ENCODE data around the gene ARMH1.

ARMH1 gene

DNA sequence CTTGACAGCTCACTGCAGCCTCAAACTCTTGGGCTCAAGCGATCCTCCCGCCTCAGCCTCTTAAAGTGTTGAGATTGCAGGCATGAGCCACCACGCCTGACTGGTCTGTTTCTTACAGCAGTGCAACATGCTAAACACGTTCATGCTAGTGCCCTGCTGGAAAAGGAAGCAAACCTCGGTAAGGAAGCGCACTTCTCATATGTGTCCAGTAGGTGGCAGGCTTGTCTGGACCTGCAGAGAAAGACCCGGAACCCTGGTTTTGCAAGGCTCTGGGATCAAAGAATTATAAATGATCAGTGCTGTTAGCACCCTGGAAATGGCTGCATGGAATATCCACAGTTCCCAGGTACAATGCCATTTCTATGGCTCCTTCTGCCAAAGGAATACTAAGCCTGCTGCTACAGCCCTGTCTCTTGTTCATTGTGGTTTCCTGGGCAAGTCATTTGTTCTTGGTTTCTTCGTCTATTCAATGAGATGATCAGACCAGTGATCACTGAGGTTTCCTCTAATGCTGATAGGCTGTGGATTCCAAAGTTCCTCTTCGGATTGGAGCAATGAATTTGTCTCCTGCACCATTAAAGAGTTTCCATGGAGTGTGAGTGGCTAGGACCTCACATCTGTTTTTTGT is 40.5 kb downstream of the ARMH1 start (continued):
- TF ChIP-seq, protein P1, sequence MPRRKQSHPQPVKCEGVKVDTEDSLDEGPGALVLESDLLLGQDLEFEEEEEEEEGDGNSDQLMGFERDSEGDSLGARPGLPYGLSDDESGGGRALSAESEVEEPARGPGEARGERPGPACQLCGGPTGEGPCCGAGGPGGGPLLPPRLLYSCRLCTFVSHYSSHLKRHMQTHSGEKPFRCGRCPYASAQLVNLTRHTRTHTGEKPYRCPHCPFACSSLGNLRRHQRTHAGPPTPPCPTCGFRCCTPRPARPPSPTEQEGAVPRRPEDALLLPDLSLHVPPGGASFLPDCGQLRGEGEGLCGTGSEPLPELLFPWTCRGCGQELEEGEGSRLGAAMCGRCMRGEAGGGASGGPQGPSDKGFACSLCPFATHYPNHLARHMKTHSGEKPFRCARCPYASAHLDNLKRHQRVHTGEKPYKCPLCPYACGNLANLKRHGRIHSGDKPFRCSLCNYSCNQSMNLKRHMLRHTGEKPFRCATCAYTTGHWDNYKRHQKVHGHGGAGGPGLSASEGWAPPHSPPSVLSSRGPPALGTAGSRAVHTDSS (tag by site-specific recombination; IDR thresholded peaks at IDR 0.05), result no peak
- TF ChIP-seq, protein P2, sequence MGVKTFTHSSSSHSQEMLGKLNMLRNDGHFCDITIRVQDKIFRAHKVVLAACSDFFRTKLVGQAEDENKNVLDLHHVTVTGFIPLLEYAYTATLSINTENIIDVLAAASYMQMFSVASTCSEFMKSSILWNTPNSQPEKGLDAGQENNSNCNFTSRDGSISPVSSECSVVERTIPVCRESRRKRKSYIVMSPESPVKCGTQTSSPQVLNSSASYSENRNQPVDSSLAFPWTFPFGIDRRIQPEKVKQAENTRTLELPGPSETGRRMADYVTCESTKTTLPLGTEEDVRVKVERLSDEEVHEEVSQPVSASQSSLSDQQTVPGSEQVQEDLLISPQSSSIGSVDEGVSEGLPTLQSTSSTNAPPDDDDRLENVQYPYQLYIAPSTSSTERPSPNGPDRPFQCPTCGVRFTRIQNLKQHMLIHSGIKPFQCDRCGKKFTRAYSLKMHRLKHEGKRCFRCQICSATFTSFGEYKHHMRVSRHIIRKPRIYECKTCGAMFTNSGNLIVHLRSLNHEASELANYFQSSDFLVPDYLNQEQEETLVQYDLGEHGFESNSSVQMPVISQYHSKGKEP (tag by site-specific recombination; IDR thresholded peaks at IDR 0.05), result no peak; the same call in 1 of the 2 replicates
- TF ChIP-seq KLF8 (tag by site-specific recombination; IDR thresholded peaks at IDR 0.05) (no peak), ZNF514 (tag by site-specific recombination; IDR thresholded peaks at IDR 0.05) (no peak), RBAK (tag by site-specific recombination; IDR thresholded peaks at IDR 0.05) (no peak), IKZF3 (tag by site-specific recombination; IDR thresholded peaks at IDR 0.05) (no peak), EGR2 (tag by site-specific recombination; IDR thresholded peaks at IDR 0.05; ENCODE audit: low read depth) (no peak), ZNF747 (tag by site-specific recombination; IDR thresholded peaks at IDR 0.05) (no peak), SP7 (tag by site-specific recombination; IDR thresholded peaks at IDR 0.05) (no peak)
- TF ChIP-seq, protein P3, sequence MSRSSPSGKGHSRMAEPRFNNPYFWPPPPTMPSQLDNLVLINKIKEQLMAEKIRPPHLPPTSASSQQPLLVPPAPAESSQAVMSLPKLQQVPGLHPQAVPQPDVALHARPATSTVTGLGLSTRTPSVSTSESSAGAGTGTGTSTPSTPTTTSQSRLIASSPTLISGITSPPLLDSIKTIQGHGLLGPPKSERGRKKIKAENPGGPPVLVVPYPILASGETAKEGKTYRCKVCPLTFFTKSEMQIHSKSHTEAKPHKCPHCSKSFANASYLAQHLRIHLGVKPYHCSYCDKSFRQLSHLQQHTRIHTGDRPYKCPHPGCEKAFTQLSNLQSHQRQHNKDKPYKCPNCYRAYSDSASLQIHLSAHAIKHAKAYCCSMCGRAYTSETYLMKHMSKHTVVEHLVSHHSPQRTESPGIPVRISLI (tag by site-specific recombination; IDR thresholded peaks at IDR 0.05), result no peak
- TF ChIP-seq, protein P4, sequence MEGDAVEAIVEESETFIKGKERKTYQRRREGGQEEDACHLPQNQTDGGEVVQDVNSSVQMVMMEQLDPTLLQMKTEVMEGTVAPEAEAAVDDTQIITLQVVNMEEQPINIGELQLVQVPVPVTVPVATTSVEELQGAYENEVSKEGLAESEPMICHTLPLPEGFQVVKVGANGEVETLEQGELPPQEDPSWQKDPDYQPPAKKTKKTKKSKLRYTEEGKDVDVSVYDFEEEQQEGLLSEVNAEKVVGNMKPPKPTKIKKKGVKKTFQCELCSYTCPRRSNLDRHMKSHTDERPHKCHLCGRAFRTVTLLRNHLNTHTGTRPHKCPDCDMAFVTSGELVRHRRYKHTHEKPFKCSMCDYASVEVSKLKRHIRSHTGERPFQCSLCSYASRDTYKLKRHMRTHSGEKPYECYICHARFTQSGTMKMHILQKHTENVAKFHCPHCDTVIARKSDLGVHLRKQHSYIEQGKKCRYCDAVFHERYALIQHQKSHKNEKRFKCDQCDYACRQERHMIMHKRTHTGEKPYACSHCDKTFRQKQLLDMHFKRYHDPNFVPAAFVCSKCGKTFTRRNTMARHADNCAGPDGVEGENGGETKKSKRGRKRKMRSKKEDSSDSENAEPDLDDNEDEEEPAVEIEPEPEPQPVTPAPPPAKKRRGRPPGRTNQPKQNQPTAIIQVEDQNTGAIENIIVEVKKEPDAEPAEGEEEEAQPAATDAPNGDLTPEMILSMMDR (tag by site-specific recombination; IDR thresholded peaks at IDR 0.05), result peak; percentile 76

DNA sequence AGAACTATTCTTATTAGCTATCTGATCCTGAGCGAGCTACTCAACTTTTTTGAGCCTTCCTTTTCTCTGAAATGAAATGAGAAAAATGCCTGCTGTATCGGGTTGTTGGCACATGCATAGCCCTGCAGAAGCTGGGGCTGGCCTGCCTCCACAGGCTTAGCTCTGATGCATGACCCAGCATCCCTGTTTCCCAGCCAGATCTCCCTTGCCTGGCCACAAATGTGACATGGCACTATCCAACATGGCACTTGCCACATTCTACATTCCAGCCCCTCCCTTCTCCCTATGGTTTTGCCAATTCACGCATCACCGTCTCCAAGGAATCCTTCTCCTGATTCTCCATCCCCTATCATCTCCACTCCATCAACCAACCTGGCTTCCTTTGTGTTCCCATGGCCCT is 42.6 kb downstream of the ARMH1 start:
- Histone ChIP-seq H3K9me3 (ENCODE audit: control insufficient read depth, insufficient read depth, low read depth, low read length) (no peaks in the 10 kb centered on the region), H3K4me3 (ENCODE audit: low read depth, low read length) (no peak overlapping the region), H3K4me1 (ENCODE audit: control insufficient read depth, insufficient read depth, low read length) (no peaks in the 10 kb centered on the region), H3K27ac (ENCODE audit: extremely low read depth, low read depth, low read length) (no peak overlapping the region), H3K36me3 (ENCODE audit: control insufficient read depth in 2 of 2, insufficient read depth in 1 of 2, low read length in 2 of 2) (no peaks in the 10 kb centered on the region)
- CTCF ChIA-PET, result interaction anchor here (1.1 to 9.1 kb wide), 2 partner anchors 10 to 13 kb away, joined by 5 to 87 read pairs; partner anchors contain the start of gene RNU5D-1
- TF ChIP-seq TRIM28 (IDR thresholded peaks at IDR 0.05; ENCODE audit: borderline replicate concordance, low read length), result no peak
- TF ChIP-seq, protein P5, sequence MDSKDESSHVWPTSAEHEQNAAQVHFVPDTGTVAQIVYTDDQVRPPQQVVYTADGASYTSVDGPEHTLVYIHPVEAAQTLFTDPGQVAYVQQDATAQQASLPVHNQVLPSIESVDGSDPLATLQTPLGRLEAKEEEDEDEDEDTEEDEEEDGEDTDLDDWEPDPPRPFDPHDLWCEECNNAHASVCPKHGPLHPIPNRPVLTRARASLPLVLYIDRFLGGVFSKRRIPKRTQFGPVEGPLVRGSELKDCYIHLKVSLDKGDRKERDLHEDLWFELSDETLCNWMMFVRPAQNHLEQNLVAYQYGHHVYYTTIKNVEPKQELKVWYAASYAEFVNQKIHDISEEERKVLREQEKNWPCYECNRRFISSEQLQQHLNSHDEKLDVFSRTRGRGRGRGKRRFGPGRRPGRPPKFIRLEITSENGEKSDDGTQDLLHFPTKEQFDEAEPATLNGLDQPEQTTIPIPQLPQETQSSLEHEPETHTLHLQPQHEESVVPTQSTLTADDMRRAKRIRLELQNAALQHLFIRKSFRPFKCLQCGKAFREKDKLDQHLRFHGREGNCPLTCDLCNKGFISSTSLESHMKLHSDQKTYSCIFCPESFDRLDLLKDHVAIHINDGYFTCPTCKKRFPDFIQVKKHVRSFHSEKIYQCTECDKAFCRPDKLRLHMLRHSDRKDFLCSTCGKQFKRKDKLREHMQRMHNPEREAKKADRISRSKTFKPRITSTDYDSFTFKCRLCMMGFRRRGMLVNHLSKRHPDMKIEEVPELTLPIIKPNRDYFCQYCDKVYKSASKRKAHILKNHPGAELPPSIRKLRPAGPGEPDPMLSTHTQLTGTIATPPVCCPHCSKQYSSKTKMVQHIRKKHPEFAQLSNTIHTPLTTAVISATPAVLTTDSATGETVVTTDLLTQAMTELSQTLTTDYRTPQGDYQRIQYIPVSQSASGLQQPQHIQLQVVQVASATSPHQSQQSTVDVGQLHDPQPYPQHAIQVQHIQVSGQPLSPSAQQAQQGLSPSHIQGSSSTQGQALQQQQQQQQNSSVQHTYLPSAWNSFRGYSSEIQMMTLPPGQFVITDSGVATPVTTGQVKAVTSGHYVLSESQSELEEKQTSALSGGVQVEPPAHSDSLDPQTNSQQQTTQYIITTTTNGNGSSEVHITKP (tag by site-specific recombination; IDR thresholded peaks at IDR 0.05), result peak; percentile 40; the same call in 1 of the 2 replicates
- POLR2A ChIA-PET, result interaction anchor here (2.1 kb wide), 1 partner anchor 58 kb away, joined by 5 read pairs; the partner anchor contains the start of gene RPS8

Data from HEK293 (cell line).